Right lobe of liver (tissue), 6 donors: ENCODE measurements around the gene GRIN2C. TPM values are rescaled to one million over a fixed set of nuclear protein-coding genes. Genes with fewer than 3 reads are reported as not detected.

Source experiments
- ATAC-seq, 4 donors: fragments of 200-7000 bp; cut with Tn5 transposase; one replicate each; pipeline ENCODE4 v1.9.1; 2020; ENCODE audit warnings: mild to moderate bottlenecking in 4 of 4, moderate library complexity in 4 of 4
- DNase-seq, 3 donors: peaks; one replicate each; pipeline ENCODE4 v3.0.0-alpha.2; 2020
- H3K27ac ChIP-seq, 3 donors: fragments of 200-600 bp; one replicate each; pipeline ENCODE4 v1.8.0; 2022
- H3K27me3 ChIP-seq, 2 donors: fragments of 200-600 bp; one replicate each; pipeline ENCODE4 v1.8.0; 2022
- H3K36me3 ChIP-seq, 4 donors: fragments of 200-600 bp; sonication (generic) in 1 of 4; one replicate each; pipeline versions ENCODE4 v1.5.1 to v1.8.0; 2017 to 2022; ENCODE audit warnings: control low read depth in 1 of 4
- H3K4me1 ChIP-seq, 4 donors: fragments of 200-600 bp; sonication (generic) in 1 of 4; one replicate each; pipeline versions ENCODE4 v1.5.1 to v1.8.0; 2017 to 2022; ENCODE audit warnings: control low read depth in 1 of 4
- H3K4me3 ChIP-seq, 3 donors: fragments of 200-600 bp; one replicate each; pipeline ENCODE4 v1.8.0; 2022
- H3K9me3 ChIP-seq, 4 donors: fragments of 200-600 bp; sonication (generic) in 1 of 4; one replicate each; pipeline versions ENCODE4 v1.5.1 to v1.8.0; 2017 to 2022; ENCODE audit warnings: control low read depth in 1 of 4
- CTCF ChIP-seq, 4 donors: fragments of 200-600 bp in 3 of 4; fragments of 450-650 bp in 1 of 4; IDR thresholded peaks; one replicate each; pipeline versions ENCODE4 v1.5.1 to v1.8.0; 2016 to 2022; ENCODE audit warnings: antibody characterized with exemption in 4 of 4, mild to moderate bottlenecking in 2 of 4
- POLR2A ChIP-seq: fragments of 450-650 bp; IDR thresholded peaks from one replicate; pipeline ENCODE4 v1.6.1; 2017; ENCODE audit warnings: antibody characterized with exemption, mild to moderate bottlenecking
- WGBS: methylation state at CpG from one replicate; pipeline ENCODE4 v1.1.6; 2018; ENCODE audit warnings: low coverage, low lambda C conversion rate; ENCODE audit not compliant: insufficient coverage; ENCODE audit errors: missing lambda C conversion rate; 5-methylcytosine and 5-hydroxymethylcytosine counted together
- intact Hi-C, 2 donors: fragments of 100-400 bp; cut with DNase I; formaldehyde crosslinking; loops; one replicate each; pipeline versions ENCODE4 v1.11.2 to v1.14.1; 2022
- total RNA-seq, 6 experiments: library from RNA; depleted of rRNA in 2 of 6; stranded (reverse); fragments of >200 nt in 2 of 6; fragmentation: NEBNext Ultra II Directional in 3 of 6; extraction: Animal tissue kit (Norgen Biotek cat#: 25700) in 3 of 6; gene quantifications; one replicate each; pipeline versions ENCODE4 v1.1.0 to v1.2.4, GENCODE V29; 2016 to 2023
- donor health status: DM: no; HTN: yes; CAD: no.
- donor health status: DM: no; HTN: no; CAD: no.
- donor health status: DM: no; HTN: no; CAD: no.
- donor health status: DM: no; HTN: yes; CAD: no.
- donor health status: DM: no; HTN: yes; CAD: no.

GRIN2C gene
- total RNA-seq, 6 experiments from 2014 or later: 0.10 to 0.13 TPM; not detected in 4

- WGBS: 96% methylated on average over 5 of the region's 11 CpGs
- no peaks in the 10 kb centered on the region for H3K4me1 ChIP-seq
- ATAC-seq (no peak), DNase-seq (no peak)
- intact Hi-C loops: no loop called here
- H3K4me3 ChIP-seq: no peak overlapping the region
- H3K36me3 ChIP-seq: no peaks in the 10 kb centered on the region
- TF ChIP-seq POLR2A: no peak
- TF ChIP-seq CTCF (IDR thresholded peaks at IDR 0.05): no peak
- no peaks in the 10 kb centered on the region for H3K9me3 ChIP-seq
- no peak overlapping the region for H3K27ac ChIP-seq
- no peaks in the 10 kb centered on the region for H3K27me3 ChIP-seq
Observed at GRCh38 chr17:74898376-74898946, 38.8 kb upstream of the GRIN2C start.

GRCh38 chr17:74893936-74894671 lies 34.4 kb upstream of the GRIN2C start:
- peak; percentile 4 to 31 (median 10) for ATAC-seq
- TF ChIP-seq POLR2A: no peak
- no peak for TF ChIP-seq CTCF (IDR thresholded peaks at IDR 0.05)
- peak overlapping the region in 1 of 3 donors; percentile 64 for H3K27ac ChIP-seq
- H3K4me1 ChIP-seq: no peaks in the 10 kb centered on the region
- H3K27me3 ChIP-seq: no peaks in the 10 kb centered on the region
- peak overlapping the region; percentile 40 to 56 (median 54) for H3K4me3 ChIP-seq
- no peaks in the 10 kb centered on the region for H3K9me3 ChIP-seq
- DNase-seq: no peak
- H3K36me3 ChIP-seq: no peaks in the 10 kb centered on the region
- WGBS: 27% methylated on average over 5 of the region's 22 CpGs
- intact Hi-C loops: no loop called here

- DNase-seq (peak; percentile 51 to 75 (median 68)), ATAC-seq (peak; percentile 91 to 96 (median 94))
- Histone ChIP-seq H3K27ac (peak within 1 kb of the TSS in 1 of 3 donors; percentile 64), H3K9me3 (no peaks in the 10 kb centered on the region), H3K4me1 (no peaks in the 10 kb centered on the region), H3K27me3 (no peaks in the 10 kb centered on the region), H3K4me3 (peak within 1 kb of the TSS; percentile 40 to 56 (median 54)), H3K36me3 (no peaks in the 10 kb centered on the region)
- TF ChIP-seq POLR2A (no peak), CTCF (IDR thresholded peaks at IDR 0.05) (no peak)
- intact Hi-C loops: no loop called here
- WGBS: 18% methylated on average over 13 of the region's 86 CpGs
Observed at GRCh38 chr17:74892974-74893911, 33.6 kb upstream of the GRIN2C start, which contains the start of gene FADS6. FADS6 (minus strand) TSS chr17:74893633; CDS start chr17:74893595, 38 bp downstream.

- intact Hi-C loops: no loop called here
- H3K27me3 ChIP-seq: no peaks in the 10 kb centered on the region
- H3K4me3 ChIP-seq: no peak overlapping the region
- no peak for DNase-seq
- H3K4me1 ChIP-seq: no peaks in the 10 kb centered on the region
- TF ChIP-seq POLR2A (no peak), CTCF (IDR thresholded peaks at IDR 0.05) (no peak)
- peak in 3 of 4 donors; percentile 2 to 27 (median 7) for ATAC-seq
- H3K36me3 ChIP-seq: no peaks in the 10 kb centered on the region
- H3K27ac ChIP-seq: no peak overlapping the region
- 66% methylated on average over 6 of the region's 20 CpGs for WGBS
- H3K9me3 ChIP-seq: no peaks in the 10 kb centered on the region
Observed at GRCh38 chr17:74892013-74892841, 32.5 kb upstream of the GRIN2C start.
